Inflammatory macrophage treated with lipopolysaccharide for 4 hours (primary cell): ENCODE results near the gene KCNT1.

Experiments used
- DNase-seq: peaks from one replicate; pipeline ENCODE4 v3.0.0-alpha.2; 2020

KCNT1 gene

GRCh38 chr9:135728436-135729110 is 26.6 kb downstream of the KCNT1 start:
- DNase-seq, result no peak

- no peak for DNase-seq
Measured at GRCh38 chr9:135729480-135729879, 27.5 kb downstream of the KCNT1 start.

GRCh38 chr9:135731454-135731853 is 29.5 kb downstream of the KCNT1 start:
- no peak for DNase-seq

GRCh38 chr9:135732569-135733257 is 30.7 kb downstream of the KCNT1 start:
- DNase-seq, result no peak

- no peak for DNase-seq
Measured at GRCh38 chr9:135734616-135735144, 32.7 kb downstream of the KCNT1 start.

GRCh38 chr9:135736272-135736978 is 34.4 kb downstream of the KCNT1 start:
- no peak for DNase-seq

- no peak for DNase-seq
Measured at GRCh38 chr9:135736979-135737839, 35.2 kb downstream of the KCNT1 start.

- no peak for DNase-seq
Measured at GRCh38 chr9:135737840-135738521, 36.0 kb downstream of the KCNT1 start.

- DNase-seq, result no peak
Measured at GRCh38 chr9:135739271-135740220, 37.6 kb downstream of the KCNT1 start.

- no peak for DNase-seq
Measured at GRCh38 chr9:135741276-135742219, 39.6 kb downstream of the KCNT1 start.

GRCh38 chr9:135743021-135743420 is 41.0 kb downstream of the KCNT1 start:
- DNase-seq, result no peak

GRCh38 chr9:135743546-135744332 is 41.8 kb downstream of the KCNT1 start:
- DNase-seq, result no peak

- DNase-seq, result no peak
Measured at GRCh38 chr9:135744333-135745070, 42.5 kb downstream of the KCNT1 start.

GRCh38 chr9:135745189-135745588 is 43.2 kb downstream of the KCNT1 start:
- no peak for DNase-seq

GRCh38 chr9:135745686-135746324 is 43.8 kb downstream of the KCNT1 start:
- no peak for DNase-seq

- no peak for DNase-seq
Measured at GRCh38 chr9:135746565-135746964, 44.6 kb downstream of the KCNT1 start.

GRCh38 chr9:135747311-135747710 is 45.3 kb downstream of the KCNT1 start:
- no peak for DNase-seq

- DNase-seq, result no peak
Measured at GRCh38 chr9:135748676-135749075, 46.7 kb downstream of the KCNT1 start.
